PC-3 (cell line): ENCODE data around the gene SUSD3.

Experiments used
- EZH2 ChIP-seq: fragments of 300-600 bp; sonication (generic); IDR thresholded peaks from one replicate; pipeline ENCODE4 v1.6.1; 2017; ENCODE audit warnings: antibody characterized with exemption, mild to moderate bottlenecking, low read length; ENCODE audit not compliant: unreplicated experiment
- TF ChIP-seq, protein P1 (sequence below): fragments of 300-600 bp; sonication (generic); conservative IDR thresholded peaks from 2 replicates; pipeline ENCODE4 v1.5.1; 2017; ENCODE audit warnings: antibody characterized with exemption, low read depth, mild to moderate bottlenecking, low read length

DNA sequence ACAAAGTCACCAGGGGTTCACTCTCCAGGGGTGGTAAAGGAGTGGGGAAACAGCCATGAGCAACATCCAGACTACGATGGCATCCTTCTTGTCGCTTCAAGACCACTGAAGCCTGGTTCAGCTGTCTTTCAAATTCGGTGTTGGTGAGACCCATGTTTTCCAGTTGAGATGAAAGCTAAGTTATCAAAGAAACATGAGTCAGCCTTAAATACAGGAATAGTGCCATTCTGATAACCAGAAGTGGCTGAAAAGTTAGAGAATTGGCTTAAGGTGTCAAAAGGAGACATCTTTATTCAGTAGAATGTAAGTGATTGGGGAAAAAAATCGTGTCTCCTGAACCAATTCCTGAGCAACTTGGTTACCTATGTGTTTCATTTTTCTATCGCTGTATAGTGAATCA lies 30.5 kb downstream of the SUSD3 start:
- TF ChIP-seq, protein P1, sequence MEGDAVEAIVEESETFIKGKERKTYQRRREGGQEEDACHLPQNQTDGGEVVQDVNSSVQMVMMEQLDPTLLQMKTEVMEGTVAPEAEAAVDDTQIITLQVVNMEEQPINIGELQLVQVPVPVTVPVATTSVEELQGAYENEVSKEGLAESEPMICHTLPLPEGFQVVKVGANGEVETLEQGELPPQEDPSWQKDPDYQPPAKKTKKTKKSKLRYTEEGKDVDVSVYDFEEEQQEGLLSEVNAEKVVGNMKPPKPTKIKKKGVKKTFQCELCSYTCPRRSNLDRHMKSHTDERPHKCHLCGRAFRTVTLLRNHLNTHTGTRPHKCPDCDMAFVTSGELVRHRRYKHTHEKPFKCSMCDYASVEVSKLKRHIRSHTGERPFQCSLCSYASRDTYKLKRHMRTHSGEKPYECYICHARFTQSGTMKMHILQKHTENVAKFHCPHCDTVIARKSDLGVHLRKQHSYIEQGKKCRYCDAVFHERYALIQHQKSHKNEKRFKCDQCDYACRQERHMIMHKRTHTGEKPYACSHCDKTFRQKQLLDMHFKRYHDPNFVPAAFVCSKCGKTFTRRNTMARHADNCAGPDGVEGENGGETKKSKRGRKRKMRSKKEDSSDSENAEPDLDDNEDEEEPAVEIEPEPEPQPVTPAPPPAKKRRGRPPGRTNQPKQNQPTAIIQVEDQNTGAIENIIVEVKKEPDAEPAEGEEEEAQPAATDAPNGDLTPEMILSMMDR, result no peak
- no peak for TF ChIP-seq EZH2
